Upper lobe of left lung (tissue), 6 donors: ENCODE results near the gene DCAF4. TPM values are rescaled to one million over a fixed set of nuclear protein-coding genes. Genes with fewer than 3 reads are reported as not detected.

ENCODE experiments used
- ATAC-seq, 2 donors: fragments of 200-7000 bp; cut with Tn5 transposase; one replicate each; pipeline ENCODE4 v1.9.1; 2022; ENCODE audit warnings: mild to moderate bottlenecking in 2 of 2, moderate library complexity in 2 of 2; ENCODE audit not compliant: low FRiP score in 2 of 2
- DNase-seq, 2 donors: peaks; one replicate each; pipeline ENCODE4 v3.0.0-alpha.2; 2019 to 2020
- H3K27ac ChIP-seq, 4 donors: fragments of 200-600 bp; sonication (generic); one replicate each; pipeline ENCODE4 v1.5.1; 2016 to 2019
- H3K27me3 ChIP-seq, 4 donors: fragments of 200-600 bp; sonication (generic); one replicate each; pipeline ENCODE4 v1.5.1; 2017 to 2019
- H3K36me3 ChIP-seq, 4 donors: fragments of 200-600 bp; sonication (generic); one replicate each; pipeline ENCODE4 v1.5.1; 2016 to 2019
- H3K4me1 ChIP-seq, 4 donors: fragments of 200-600 bp; sonication (generic); one replicate each; pipeline ENCODE4 v1.5.1; 2018 to 2019
- H3K4me3 ChIP-seq, 4 donors: fragments of 200-600 bp; sonication (generic); one replicate each; pipeline ENCODE4 v1.5.1; 2017 to 2019; ENCODE audit warnings: mild to moderate bottlenecking in 2 of 4, moderate library complexity in 1 of 4
- H3K9me3 ChIP-seq, 4 donors: fragments of 200-600 bp; sonication (generic); one replicate each; pipeline ENCODE4 v1.5.1; 2018 to 2019
- CTCF ChIP-seq, 6 experiments: fragments of 450-650 bp in 4 of 6; fragments of 200-600 bp in 2 of 6; sonication (generic) in 2 of 6; IDR thresholded peaks; one replicate each; pipeline ENCODE4 v1.5.1; 2016 to 2019; ENCODE audit warnings: antibody characterized with exemption in 6 of 6
- EP300 ChIP-seq, 4 donors: sonication (generic); formaldehyde crosslinking; IDR thresholded peaks; one replicate each; pipeline ENCODE4 v1.5.1; 2017; ENCODE audit warnings: antibody characterized with exemption in 4 of 4, control low read depth in 2 of 4
- POLR2A ChIP-seq, 4 donors: fragments of 450-650 bp; IDR thresholded peaks; one replicate each; pipeline ENCODE4 v1.5.1; 2016 to 2017; ENCODE audit warnings: antibody characterized with exemption in 4 of 4, mild to moderate bottlenecking in 2 of 4
- POLR2AphosphoS5 ChIP-seq, 2 donors: sonication (generic); formaldehyde crosslinking; IDR thresholded peaks; one replicate each; pipeline ENCODE4 v1.5.1; 2017; ENCODE audit warnings: antibody characterized with exemption in 2 of 2
- WGBS, 2 donors: methylation state at CpG; one replicate each; pipeline ENCODE4 v1.1.5; 2017 to 2018; 5-methylcytosine and 5-hydroxymethylcytosine counted together
- total RNA-seq, 6 donors: library from RNA; depleted of rRNA in 4 of 6; stranded (reverse); fragments of >200 nt in 4 of 6; gene quantifications; one replicate each; pipeline versions ENCODE4 v1.1.0 to v1.2.1, GENCODE V29; 2016 to 2021
- donor health status: DM: no; HTN: no; CAD: no; lungs with moderate emphysema.
- donor health status: DM: no; HTN: yes; CAD: no; lungs with severe emphysema.

DCAF4 gene
- total RNA-seq, 6 donors from 2014 or later = 15.4 to 46.1 (median 19.0) TPM

- peak; percentile 85 to 87 for ATAC-seq
- peak in 1 of 2 donors; percentile 65 for DNase-seq
- 34 to 35% methylated on average over 5 of the region's 5 CpGs for WGBS, 2 donors
Measured at GRCh38 chr14:72904840-72905561, 21.3 kb upstream of the DCAF4 start.

DNA sequence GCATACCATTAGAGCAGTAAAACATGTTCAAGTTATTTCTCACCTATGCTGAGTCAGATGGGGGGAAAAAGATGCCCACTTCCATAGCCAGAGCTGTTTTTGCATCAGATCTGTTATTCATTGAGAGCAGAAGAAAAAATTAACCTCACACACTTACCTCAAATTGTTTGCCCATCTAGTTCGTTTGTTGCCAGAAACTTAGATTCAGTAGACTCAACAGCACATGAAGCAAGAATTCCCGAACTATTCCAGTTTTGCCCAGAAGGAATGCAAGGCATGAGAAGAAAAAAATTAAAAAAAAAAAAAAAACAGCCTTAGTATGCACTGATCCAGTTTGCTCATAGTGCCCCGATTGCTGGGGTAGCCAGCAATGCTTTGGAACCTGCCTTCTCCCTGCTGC, 19.9 kb upstream of the DCAF4 start:
- Histone ChIP-seq H3K4me3 (no peak overlapping the region), H3K9me3 (no peaks in the 10 kb centered on the region), H3K36me3 (no peaks in the 10 kb centered on the region), H3K27ac (no peak overlapping the region), H3K4me1 (no peaks in the 10 kb centered on the region), H3K27me3 (no peaks in the 10 kb centered on the region)
- WGBS, 2 donors = 35 to 46% methylated on average over 3 of the region's 3 CpGs
- no peak for TF ChIP-seq EP300 (IDR thresholded peaks at IDR 0.05)
- TF ChIP-seq POLR2AphosphoS5 (IDR thresholded peaks at IDR 0.05) = no peak
- TF ChIP-seq POLR2A (IDR thresholded peaks at IDR 0.05) = no peak
- TF ChIP-seq CTCF (IDR thresholded peaks at IDR 0.05) = no peak
- ATAC-seq = no peak
- no peak for DNase-seq

More at GRCh38 chr14:72904840-72905561, 21.3 kb upstream of the DCAF4 start:
- Histone ChIP-seq H3K9me3 (no peaks in the 10 kb centered on the region), H3K27me3 (no peaks in the 10 kb centered on the region), H3K27ac (no peak overlapping the region), H3K4me1 (no peaks in the 10 kb centered on the region), H3K36me3 (no peaks in the 10 kb centered on the region), H3K4me3 (no peak overlapping the region)
- peak; percentile 72 to 93 (median 86) for TF ChIP-seq CTCF (IDR thresholded peaks at IDR 0.05)
- TF ChIP-seq POLR2AphosphoS5 (IDR thresholded peaks at IDR 0.05) = no peak

DNA sequence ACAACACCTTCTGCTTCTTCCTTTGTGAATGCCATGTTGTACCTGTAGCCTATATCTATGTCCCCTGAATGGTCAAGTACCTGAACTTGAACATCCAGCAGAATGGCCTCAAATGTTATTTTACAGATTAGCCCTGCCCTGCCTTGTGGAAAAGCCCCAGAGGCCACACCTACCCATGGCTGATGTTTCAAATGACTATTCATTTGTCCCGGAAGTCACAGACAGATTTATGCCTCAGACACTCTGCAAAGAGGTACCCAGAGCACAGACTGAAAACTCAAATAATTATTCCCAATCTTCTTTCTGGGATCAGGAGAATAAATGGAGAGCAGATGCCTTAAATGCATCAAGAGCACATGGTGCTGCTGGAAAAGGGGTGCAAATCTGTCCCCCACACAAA, 19.4 kb upstream of the DCAF4 start:
- TF ChIP-seq POLR2A (IDR thresholded peaks at IDR 0.05) (no peak), CTCF (IDR thresholded peaks at IDR 0.05) (no peak), POLR2AphosphoS5 (IDR thresholded peaks at IDR 0.05) (no peak), EP300 (IDR thresholded peaks at IDR 0.05) (no peak)
- DNase-seq = no peak
- H3K27me3 ChIP-seq = no peaks in the 10 kb centered on the region
- 40 to 45% methylated on average over 1 of the region's 1 CpG for WGBS, 2 donors
- H3K4me3 ChIP-seq = no peak overlapping the region
- no peaks in the 10 kb centered on the region for H3K36me3 ChIP-seq
- ATAC-seq = no peak
- H3K4me1 ChIP-seq = no peaks in the 10 kb centered on the region
- H3K27ac ChIP-seq = no peak overlapping the region
- no peaks in the 10 kb centered on the region for H3K9me3 ChIP-seq

DNA sequence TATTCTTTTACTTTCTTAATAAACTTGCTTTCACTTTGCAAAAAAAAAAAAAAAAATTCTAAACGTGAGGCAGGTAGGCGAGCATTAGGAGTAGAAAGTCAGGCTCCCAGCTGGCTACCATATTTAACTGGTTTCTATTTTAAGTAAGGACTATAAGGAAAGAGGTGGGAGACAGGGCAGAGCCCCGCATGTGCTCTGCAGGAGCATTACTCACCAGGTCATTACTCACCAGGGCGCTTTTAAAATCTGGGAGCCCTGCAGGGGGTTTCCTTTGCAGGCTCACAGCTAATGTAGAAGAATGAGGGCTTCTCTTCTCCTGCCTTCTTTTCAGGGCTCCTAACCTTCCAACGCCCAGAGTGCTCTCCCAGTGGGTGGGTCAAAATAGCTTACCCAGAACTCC, 18.4 kb upstream of the DCAF4 start:
- Histone ChIP-seq H3K36me3 (no peaks in the 10 kb centered on the region), H3K27ac (no peak overlapping the region), H3K9me3 (no peaks in the 10 kb centered on the region), H3K4me1 (no peaks in the 10 kb centered on the region), H3K4me3 (no peak overlapping the region), H3K27me3 (no peaks in the 10 kb centered on the region)
- WGBS, 2 donors = 64 to 65% methylated on average over 5 of the region's 5 CpGs
- TF ChIP-seq POLR2AphosphoS5 (IDR thresholded peaks at IDR 0.05) (no peak), CTCF (IDR thresholded peaks at IDR 0.05) (no peak), POLR2A (IDR thresholded peaks at IDR 0.05) (no peak), EP300 (IDR thresholded peaks at IDR 0.05) (no peak)
- DNase-seq (no peak), ATAC-seq (no peak)

DNA sequence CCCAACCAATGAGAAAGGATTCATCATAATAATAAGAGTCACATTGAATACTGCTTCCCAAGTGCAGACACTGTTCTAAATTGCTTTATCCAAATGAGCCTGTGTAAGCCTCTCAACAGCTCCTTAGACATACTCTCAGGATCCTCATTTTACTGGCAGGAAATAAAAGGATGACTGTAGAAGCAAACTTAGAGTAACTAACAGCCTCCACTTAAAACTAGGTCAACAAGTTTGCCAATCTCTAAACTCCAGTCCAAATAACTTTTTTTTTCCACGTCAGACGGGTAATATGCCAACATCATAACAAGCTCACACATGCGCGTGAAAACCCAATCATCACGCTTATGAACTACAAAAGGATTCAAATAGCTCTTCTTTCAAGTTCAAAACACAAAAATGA, 17.1 kb upstream of the DCAF4 start:
- Histone ChIP-seq H3K4me1 (no peaks in the 10 kb centered on the region), H3K36me3 (no peaks in the 10 kb centered on the region), H3K27ac (no peak overlapping the region), H3K4me3 (no peak overlapping the region), H3K9me3 (no peaks in the 10 kb centered on the region), H3K27me3 (no peaks in the 10 kb centered on the region)
- peak; percentile 48 to 61 for ATAC-seq
- 63 to 70% methylated on average over 5 of the region's 5 CpGs for WGBS, 2 donors
- DNase-seq = no peak
- no peak for TF ChIP-seq EP300 (IDR thresholded peaks at IDR 0.05)
- TF ChIP-seq CTCF (IDR thresholded peaks at IDR 0.05) = no peak
- no peak for TF ChIP-seq POLR2AphosphoS5 (IDR thresholded peaks at IDR 0.05)
- TF ChIP-seq POLR2A (IDR thresholded peaks at IDR 0.05) = no peak
